Mesenchymal stem cell (in vitro differentiated cells and primary cell): ENCODE results near the gene RPL36A.

Experiments used
- DNase-seq: peaks from one replicate; pipeline ENCODE4 v3.0.0-alpha.2; 2013
- H2AFZ ChIP-seq: one replicate; pipeline ENCODE4 v1.6.1; 2013; ENCODE audit warnings: low read depth, mild to moderate bottlenecking, control low read depth, inconsistent platforms, low read length, moderate library complexity
- H2AK5ac ChIP-seq: 2 replicates; pipeline ENCODE4 v1.6.1; 2013; ENCODE audit warnings: low read length, moderate library complexity, mild to moderate bottlenecking, inconsistent platforms; ENCODE audit not compliant: severe bottlenecking
- H2BK120ac ChIP-seq: one replicate; pipeline ENCODE4 v1.6.1; 2013; ENCODE audit warnings: low read depth, mild to moderate bottlenecking, inconsistent platforms, low read length, moderate library complexity
- H2BK12ac ChIP-seq, 2 experiments: one replicate each; pipeline ENCODE4 v1.6.1; 2013; ENCODE audit warnings: inconsistent platforms in 2 of 2, low read length in 2 of 2, mild to moderate bottlenecking in 2 of 2, moderate library complexity in 2 of 2, control low read depth in 1 of 2
- H2BK15ac ChIP-seq: one replicate; pipeline ENCODE4 v1.6.1; 2013; ENCODE audit warnings: mild to moderate bottlenecking, low read depth, inconsistent platforms; ENCODE audit not compliant: poor library complexity, severe bottlenecking
- H2BK5ac ChIP-seq: 2 replicates; pipeline ENCODE4 v1.6.1; 2013; ENCODE audit warnings: low read depth, mild to moderate bottlenecking, low read length, control low read depth, inconsistent platforms; ENCODE audit not compliant: poor library complexity, severe bottlenecking
- H3K14ac ChIP-seq, 2 experiments: one replicate each; pipeline ENCODE4 v1.6.1; 2013; ENCODE audit warnings: inconsistent platforms in 2 of 2, low read length in 2 of 2, control low read depth in 1 of 2, mild to moderate bottlenecking in 1 of 2, moderate library complexity in 1 of 2
- H3K18ac ChIP-seq, 2 experiments: one replicate each; pipeline ENCODE4 v1.6.1; 2013; ENCODE audit warnings: inconsistent platforms in 2 of 2, low read length in 2 of 2, control low read depth in 1 of 2, low read depth in 1 of 2, mild to moderate bottlenecking in 1 of 2
- H3K23ac ChIP-seq, 2 experiments: one replicate each; pipeline ENCODE4 v1.6.1; 2013; ENCODE audit warnings: inconsistent platforms in 2 of 2, low read length in 2 of 2, mild to moderate bottlenecking in 2 of 2, moderate library complexity in 2 of 2, control low read depth in 1 of 2
- H3K27ac ChIP-seq: 2 replicates; pipeline ENCODE4 v1.5.1; 2013; ENCODE audit warnings: mild to moderate bottlenecking, moderate library complexity, low read length, control low read depth, inconsistent platforms; ENCODE audit not compliant: poor library complexity, severe bottlenecking
- H3K27me3 ChIP-seq, 2 experiments: 2 replicates each; pipeline versions ENCODE4 v1.6.1 to v1.7.0; 2013; ENCODE audit warnings: low read length in 2 of 2, mild to moderate bottlenecking in 2 of 2, moderate library complexity in 2 of 2, control low read depth in 1 of 2, inconsistent platforms in 1 of 2; ENCODE audit not compliant: control insufficient read depth in 1 of 2, insufficient read depth in 1 of 2
- H3K36me3 ChIP-seq, 2 experiments: 2 replicates each; pipeline versions ENCODE4 v1.6.1 to v1.7.0; 2013; ENCODE audit warnings: low read length in 2 of 2, control low read depth in 1 of 2, inconsistent platforms in 1 of 2, low read depth in 1 of 2, mild to moderate bottlenecking in 1 of 2; ENCODE audit not compliant: insufficient read depth in 2 of 2, control insufficient read depth in 1 of 2
- H3K4ac ChIP-seq, 2 experiments: one replicate each; pipeline ENCODE4 v1.6.1; 2013; ENCODE audit warnings: inconsistent platforms in 2 of 2, low read length in 2 of 2, mild to moderate bottlenecking in 2 of 2, moderate library complexity in 2 of 2, control low read depth in 1 of 2, low read depth in 1 of 2
- H3K4me1 ChIP-seq: 2 replicates; pipeline ENCODE4 v1.6.1; 2013; ENCODE audit warnings: low read depth, low read length, control low read depth; ENCODE audit not compliant: control insufficient read depth, insufficient read depth
- H3K4me2 ChIP-seq: 2 replicates; pipeline ENCODE4 v1.6.1; 2013; ENCODE audit warnings: low read length, mild to moderate bottlenecking, inconsistent platforms; ENCODE audit not compliant: poor library complexity, severe bottlenecking
- H3K4me3 ChIP-seq, 2 experiments: 2 replicates each; pipeline versions ENCODE4 v1.5.1 to v1.7.0; 2013; ENCODE audit warnings: low read length in 2 of 2, mild to moderate bottlenecking in 2 of 2, control low read depth in 1 of 2, low read depth in 1 of 2; ENCODE audit not compliant: insufficient read depth in 1 of 2
- H3K79me1 ChIP-seq: replicated peaks from 2 replicates; pipeline ENCODE4 v1.6.1; 2013; ENCODE audit warnings: mild to moderate bottlenecking, control low read depth, low read length, inconsistent platforms; ENCODE audit not compliant: poor library complexity, severe bottlenecking
- H3K9ac ChIP-seq: 2 replicates; pipeline ENCODE4 v1.7.0; 2013; ENCODE audit warnings: mild to moderate bottlenecking, low read length, moderate library complexity
- H3K9me3 ChIP-seq: 2 replicates; pipeline ENCODE4 v1.7.0; 2013; ENCODE audit warnings: mild to moderate bottlenecking, low read length; ENCODE audit not compliant: control insufficient read depth
- H4K8ac ChIP-seq: one replicate; pipeline ENCODE4 v1.6.1; 2013; ENCODE audit warnings: inconsistent platforms, mild to moderate bottlenecking, low read length, moderate library complexity
- H4K91ac ChIP-seq: one replicate; pipeline ENCODE4 v1.6.1; 2013; ENCODE audit warnings: mild to moderate bottlenecking, low read length, inconsistent platforms
- WGBS: methylation state at CpG from one replicate; pipeline ENCODE4 v1.1.7; 2013; ENCODE audit warnings: mixed read lengths; 5-methylcytosine and 5-hydroxymethylcytosine counted together

The RPL36A gene

GRCh38 chrX:101417981-101418841 lies 27.4 kb downstream of the RPL36A start:
- Histone ChIP-seq H3K4me2 (peak overlapping the region; percentile 59), H3K27ac (peak overlapping the region; percentile 43), H3K27me3 (peaks cover 0 to 6% of the 10 kb centered on the region in 2 experiments), H2BK12ac (peak overlapping the region in 1 of 2 experiments; percentile 39), H3K9me3 (no peaks in the 10 kb centered on the region), H2BK15ac (peak overlapping the region; percentile 93), H3K4me1 (peaks cover 2% of the 10 kb centered on the region), H3K18ac (peak overlapping the region; percentile 81 to 91), H2BK120ac (peak overlapping the region; percentile 91), H2AFZ (peak overlapping the region; percentile 82), H3K14ac (peak overlapping the region in 1 of 2 experiments; percentile 79), H3K23ac (no peak overlapping the region), H3K9ac (peak overlapping the region; percentile 94), H4K8ac (peak overlapping the region; percentile 78), H2AK5ac (no peak overlapping the region), H2BK5ac (peak overlapping the region; percentile 73), H3K79me1 (peaks cover 6% of the 10 kb centered on the region), H3K4me3 (peak overlapping the region; percentile 59 to 74), H3K4ac (peak overlapping the region; percentile 54 to 80), H3K36me3 (peaks cover 0 to 7% of the 10 kb centered on the region in 2 experiments), H4K91ac (peak overlapping the region; percentile 64)
- 2% methylated on average over 23 of the region's 56 CpGs for WGBS
- peak; percentile 55 for DNase-seq

GRCh38 chrX:101419489-101419888 lies 28.7 kb downstream of the RPL36A start:
- Histone ChIP-seq H3K18ac (no peak overlapping the region), H3K4me1 (peaks cover 2% of the 10 kb centered on the region), H3K4me2 (no peak overlapping the region), H4K91ac (no peak overlapping the region), H3K14ac (no peak overlapping the region), H3K36me3 (peaks cover 0 to 5% of the 10 kb centered on the region in 2 experiments), H4K8ac (no peak overlapping the region), H3K9ac (no peak overlapping the region), H3K23ac (no peak overlapping the region), H3K4me3 (no peak overlapping the region), H3K27me3 (peaks cover 0 to 6% of the 10 kb centered on the region in 2 experiments), H2BK5ac (no peak overlapping the region), H2AFZ (no peak overlapping the region), H2BK12ac (peak overlapping the region in 1 of 2 experiments; percentile 63), H3K4ac (no peak overlapping the region), H3K9me3 (no peaks in the 10 kb centered on the region), H3K79me1 (peaks cover 6% of the 10 kb centered on the region), H2BK15ac (no peak overlapping the region), H2AK5ac (no peak overlapping the region), H3K27ac (no peak overlapping the region), H2BK120ac (no peak overlapping the region)
- no peak for DNase-seq
- 88% methylated on average over 2 of the region's 2 CpGs for WGBS

GRCh38 chrX:101427954-101428353 lies 37.1 kb downstream of the RPL36A start:
- H3K18ac ChIP-seq, result no peak overlapping the region
- H4K91ac ChIP-seq, result no peak overlapping the region
- no peak overlapping the region for H3K4me3 ChIP-seq
- no peak overlapping the region for H2AFZ ChIP-seq
- H3K9me3 ChIP-seq, result peaks cover 12% of the 10 kb centered on the region
- no peak overlapping the region for H3K14ac ChIP-seq
- no peaks in the 10 kb centered on the region for H3K27me3 ChIP-seq
- H3K4ac ChIP-seq, result no peak overlapping the region
- no peak overlapping the region for H2BK120ac ChIP-seq
- peaks cover 2% of the 10 kb centered on the region for H3K79me1 ChIP-seq
- H3K23ac ChIP-seq, result no peak overlapping the region
- H2BK15ac ChIP-seq, result no peak overlapping the region
- H3K9ac ChIP-seq, result no peak overlapping the region
- no peaks in the 10 kb centered on the region for H3K4me1 ChIP-seq
- peaks cover 7 to 29% of the 10 kb centered on the region in 2 experiments for H3K36me3 ChIP-seq
- H3K27ac ChIP-seq, result no peak overlapping the region
- no peak overlapping the region for H4K8ac ChIP-seq
- no peak overlapping the region for H2BK12ac ChIP-seq
- no peak overlapping the region for H2AK5ac ChIP-seq
- no peak overlapping the region for H3K4me2 ChIP-seq
- no peak overlapping the region for H2BK5ac ChIP-seq
- WGBS, result no CpG with 5 or more reads among the region's 2 CpGs
- DNase-seq, result no peak

GRCh38 chrX:101429934-101430333 lies 39.1 kb downstream of the RPL36A start:
- Histone ChIP-seq H2AK5ac (no peak overlapping the region), H2BK15ac (no peak overlapping the region), H2AFZ (no peak overlapping the region), H3K79me1 (peaks cover 3% of the 10 kb centered on the region), H3K18ac (no peak overlapping the region), H3K4me3 (no peak overlapping the region), H3K23ac (no peak overlapping the region), H3K4me1 (no peaks in the 10 kb centered on the region), H3K36me3 (peaks cover 7 to 24% of the 10 kb centered on the region in 2 experiments), H4K8ac (no peak overlapping the region), H3K4ac (no peak overlapping the region), H2BK5ac (no peak overlapping the region), H3K9ac (peak overlapping the region; percentile 21), H4K91ac (no peak overlapping the region), H2BK12ac (no peak overlapping the region), H2BK120ac (no peak overlapping the region), H3K9me3 (peaks cover 12% of the 10 kb centered on the region), H3K27me3 (no peaks in the 10 kb centered on the region), H3K27ac (no peak overlapping the region), H3K4me2 (no peak overlapping the region), H3K14ac (no peak overlapping the region)
- WGBS, result 7% methylated on average over 1 of the region's 1 CpG
- peak; percentile 69 for DNase-seq
